Mesendoderm (in vitro differentiated cells): ENCODE results near the gene FAM174C.
"Not testable (repeated sequence)": the region's sequence is repeated elsewhere in the genome, so short reads cannot be mapped to it uniquely, and the experiment has no call there.

Experiments
- DNase-seq: peaks from one replicate; pipeline ENCODE4 v3.0.0; 2013
- H2AK5ac ChIP-seq: 2 replicates; pipeline ENCODE4 v1.6.1; 2013; ENCODE audit warnings: low read length, inconsistent platforms
- H2BK120ac ChIP-seq: 2 replicates; pipeline ENCODE4 v1.6.1; 2013; ENCODE audit warnings: low read depth, mild to moderate bottlenecking, low read length, moderate library complexity, mixed read lengths
- H2BK15ac ChIP-seq: replicated peaks from 2 replicates; pipeline ENCODE4 v1.6.1; 2013; ENCODE audit warnings: low read depth, mild to moderate bottlenecking, moderate library complexity
- H2BK5ac ChIP-seq: 2 replicates; pipeline ENCODE4 v1.6.1; 2013; ENCODE audit warnings: low read length, inconsistent platforms
- H3K18ac ChIP-seq: 2 replicates; pipeline ENCODE4 v1.6.1; 2013; ENCODE audit warnings: mild to moderate bottlenecking, low read length, mixed read lengths
- H3K23ac ChIP-seq: one replicate; pipeline ENCODE4 v1.6.1; 2013; ENCODE audit warnings: low read length
- H3K27ac ChIP-seq: 2 replicates; pipeline ENCODE4 v1.5.1; 2013; ENCODE audit warnings: low read depth, mild to moderate bottlenecking, inconsistent platforms, low read length, moderate library complexity
- H3K27me3 ChIP-seq: 2 replicates; pipeline ENCODE4 v1.6.1; 2013; ENCODE audit warnings: low read length, control low read depth, mild to moderate bottlenecking, inconsistent platforms; ENCODE audit not compliant: insufficient read depth, poor library complexity
- H3K36me3 ChIP-seq: 2 replicates; pipeline ENCODE4 v1.6.1; 2013; ENCODE audit warnings: low read length, inconsistent platforms; ENCODE audit not compliant: control insufficient read depth, insufficient read depth
- H3K4ac ChIP-seq: one replicate; pipeline ENCODE4 v1.6.1; 2013; ENCODE audit warnings: low read depth, mild to moderate bottlenecking, low read length, moderate library complexity
- H3K4me1 ChIP-seq: 2 replicates; pipeline ENCODE4 v1.6.1; 2013; ENCODE audit warnings: low read depth, low read length, inconsistent platforms; ENCODE audit not compliant: control insufficient read depth
- H3K4me2 ChIP-seq: 2 replicates; pipeline ENCODE4 v1.6.1; 2013; ENCODE audit warnings: low read length
- H3K4me3 ChIP-seq: 2 replicates; pipeline ENCODE4 v1.5.1; 2013; ENCODE audit warnings: mild to moderate bottlenecking, low read length
- H3K56ac ChIP-seq: one replicate; pipeline ENCODE4 v1.6.1; 2013; ENCODE audit warnings: low read length
- H3K79me1 ChIP-seq: 2 replicates; pipeline ENCODE4 v1.6.1; 2013; ENCODE audit warnings: low read length, inconsistent platforms
- H3K79me2 ChIP-seq: 2 replicates; pipeline ENCODE4 v1.6.1; 2013; ENCODE audit warnings: mild to moderate bottlenecking, low read length; ENCODE audit not compliant: control insufficient read depth, insufficient read depth
- H3K9ac ChIP-seq: 2 replicates; pipeline ENCODE4 v1.6.1; 2013; ENCODE audit warnings: low read length, inconsistent platforms
- H4K5ac ChIP-seq: one replicate; pipeline ENCODE4 v1.6.1; 2013; ENCODE audit warnings: low read length
- H4K8ac ChIP-seq: one replicate; pipeline ENCODE4 v1.6.1; 2013; ENCODE audit warnings: low read depth, mild to moderate bottlenecking, control low read depth, low read length, moderate library complexity
- WGBS: extraction: QIAGEN DNeasy Blood & Tissue Kit; methylation state at CpG from one replicate; pipeline ENCODE4 v1.1.7; 2013; ENCODE audit warnings: low lambda C conversion rate, missing lambda C conversion rate; ENCODE audit not compliant: insufficient coverage; ENCODE audit errors: extremely low coverage; 5-methylcytosine and 5-hydroxymethylcytosine counted together

Gene FAM174C

DNA sequence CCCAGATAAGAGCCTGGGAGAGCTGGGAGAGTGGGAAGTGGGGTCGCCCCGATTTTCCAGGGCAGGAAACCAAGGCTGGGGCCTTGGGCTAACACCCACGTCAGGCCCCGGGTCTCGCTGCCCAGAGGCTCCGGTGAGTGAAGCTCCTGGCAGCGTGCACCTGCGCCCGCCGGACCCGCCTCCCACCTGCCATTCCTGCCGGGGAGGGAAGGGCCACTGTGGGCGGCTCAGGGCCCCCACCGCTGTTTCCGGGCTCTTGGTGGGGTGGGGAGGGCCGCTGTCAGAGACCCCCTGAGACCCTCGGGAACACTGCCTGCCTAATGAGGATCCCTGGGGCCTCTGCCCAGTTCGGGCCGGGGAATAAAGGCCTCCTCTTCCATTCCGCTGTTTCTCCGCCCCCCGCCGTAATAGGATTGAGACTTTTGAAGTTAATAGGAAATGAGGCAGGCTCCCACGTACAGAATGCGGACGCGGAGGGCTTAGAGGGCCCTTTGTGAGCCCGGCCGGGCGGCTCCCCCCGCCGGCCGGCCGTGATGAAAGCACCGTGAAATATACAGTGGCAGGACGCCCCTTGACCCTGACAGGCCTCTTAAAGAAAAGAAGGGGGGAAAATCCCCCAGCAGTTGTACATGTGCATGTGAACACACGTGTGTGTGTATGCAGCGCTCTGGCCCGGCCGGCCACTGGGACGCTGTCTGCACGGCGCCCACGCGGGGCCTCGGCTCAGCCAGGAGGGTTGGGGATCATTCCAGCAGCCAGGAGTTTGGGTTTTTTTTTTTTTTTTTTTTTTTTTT lies 43.5 kb downstream of the FAM174C start:
- H2BK15ac ChIP-seq, result no peak overlapping the region
- H3K36me3 ChIP-seq, result no peaks in the 10 kb centered on the region
- DNase-seq, result no peak
- H3K4me3 ChIP-seq, result no peak overlapping the region
- H3K27me3 ChIP-seq, result no peaks in the 10 kb centered on the region
- no peaks in the 10 kb centered on the region for H3K79me2 ChIP-seq
- H3K23ac ChIP-seq, result no peak overlapping the region
- H3K79me1 ChIP-seq, result no peaks in the 10 kb centered on the region
- H4K8ac ChIP-seq, result no peak overlapping the region
- WGBS, result no CpG with 5 or more reads among the region's 46 CpGs
- no peak overlapping the region for H4K5ac ChIP-seq
- no peak overlapping the region for H3K4ac ChIP-seq
- no peak overlapping the region for H3K27ac ChIP-seq
- H3K56ac ChIP-seq, result no peak overlapping the region
- no peak overlapping the region for H3K18ac ChIP-seq
- H2AK5ac ChIP-seq, result no peak overlapping the region
- no peak overlapping the region for H2BK120ac ChIP-seq
- no peak overlapping the region for H3K9ac ChIP-seq
- no peak overlapping the region for H2BK5ac ChIP-seq
- H3K4me2 ChIP-seq, result no peak overlapping the region
- H3K4me1 ChIP-seq, result no peaks in the 10 kb centered on the region

DNA sequence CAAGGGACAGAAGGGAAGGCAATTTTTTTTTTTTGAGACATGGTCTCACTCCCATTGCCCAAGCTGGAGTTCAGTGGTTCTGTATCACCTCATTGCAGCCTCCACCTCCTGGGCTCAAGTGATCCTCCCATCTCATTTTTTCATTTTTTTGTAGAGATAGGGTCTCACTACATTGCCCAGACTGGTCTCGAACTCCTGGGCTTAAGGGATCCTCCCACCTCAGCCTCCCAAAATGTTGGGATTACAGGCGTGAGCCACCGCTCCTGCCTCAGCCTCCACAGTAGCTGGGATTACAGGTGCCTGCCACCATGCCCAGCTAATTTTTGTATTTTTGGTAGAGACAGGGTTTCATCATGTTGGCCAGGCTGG lies 44.9 kb downstream of the FAM174C start:
- not testable (repeated sequence) for H3K23ac ChIP-seq, H3K27me3 ChIP-seq, H3K79me1 ChIP-seq, H2AK5ac ChIP-seq, H3K4me1 ChIP-seq, H3K4me2 ChIP-seq, H4K8ac ChIP-seq, H2BK120ac ChIP-seq, H2BK15ac ChIP-seq, DNase-seq, H3K4me3 ChIP-seq, H3K79me2 ChIP-seq, H3K9ac ChIP-seq, H3K4ac ChIP-seq, H3K36me3 ChIP-seq, H4K5ac ChIP-seq, H3K56ac ChIP-seq, H3K27ac ChIP-seq, H3K18ac ChIP-seq, H2BK5ac ChIP-seq
- no CpG with 5 or more reads among the region's 3 CpGs for whole genome bisulfite sequencing

DNA sequence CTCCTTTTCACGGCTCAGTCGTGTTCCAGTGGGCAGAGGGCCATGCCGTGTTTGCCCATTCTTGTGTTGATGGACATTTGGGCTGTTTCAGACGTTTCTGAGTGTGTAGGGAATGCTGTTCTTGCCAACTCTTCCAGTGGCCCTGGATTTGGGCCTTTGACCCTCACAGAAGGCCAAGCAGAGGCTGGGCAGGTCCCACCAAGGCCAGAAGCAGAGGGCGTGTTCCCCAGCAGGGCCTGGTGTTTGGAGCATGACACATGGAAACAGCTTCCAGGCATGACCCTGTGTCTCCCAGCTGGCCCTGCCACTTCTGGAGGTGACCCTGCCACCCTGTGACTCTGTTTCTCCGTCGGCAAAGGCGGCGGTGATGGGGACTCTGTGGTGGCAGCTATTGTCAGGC lies 46.2 kb downstream of the FAM174C start:
- H3K79me2 ChIP-seq, result no peaks in the 10 kb centered on the region
- H2BK5ac ChIP-seq, result no peak overlapping the region
- H3K27me3 ChIP-seq, result no peaks in the 10 kb centered on the region
- no peak overlapping the region for H2BK15ac ChIP-seq
- H3K23ac ChIP-seq, result no peak overlapping the region
- H3K9ac ChIP-seq, result no peak overlapping the region
- no peaks in the 10 kb centered on the region for H3K4me1 ChIP-seq
- no peak overlapping the region for H2BK120ac ChIP-seq
- no peak for DNase-seq
- H3K4me2 ChIP-seq, result no peak overlapping the region
- H3K79me1 ChIP-seq, result no peaks in the 10 kb centered on the region
- H4K5ac ChIP-seq, result no peak overlapping the region
- no peak overlapping the region for H3K27ac ChIP-seq
- no peak overlapping the region for H3K56ac ChIP-seq
- WGBS, result no CpG with 5 or more reads among the region's 9 CpGs
- H3K4ac ChIP-seq, result no peak overlapping the region
- H4K8ac ChIP-seq, result no peak overlapping the region
- H3K4me3 ChIP-seq, result no peak overlapping the region
- no peaks in the 10 kb centered on the region for H3K36me3 ChIP-seq
- no peak overlapping the region for H3K18ac ChIP-seq
- H2AK5ac ChIP-seq, result no peak overlapping the region

DNA sequence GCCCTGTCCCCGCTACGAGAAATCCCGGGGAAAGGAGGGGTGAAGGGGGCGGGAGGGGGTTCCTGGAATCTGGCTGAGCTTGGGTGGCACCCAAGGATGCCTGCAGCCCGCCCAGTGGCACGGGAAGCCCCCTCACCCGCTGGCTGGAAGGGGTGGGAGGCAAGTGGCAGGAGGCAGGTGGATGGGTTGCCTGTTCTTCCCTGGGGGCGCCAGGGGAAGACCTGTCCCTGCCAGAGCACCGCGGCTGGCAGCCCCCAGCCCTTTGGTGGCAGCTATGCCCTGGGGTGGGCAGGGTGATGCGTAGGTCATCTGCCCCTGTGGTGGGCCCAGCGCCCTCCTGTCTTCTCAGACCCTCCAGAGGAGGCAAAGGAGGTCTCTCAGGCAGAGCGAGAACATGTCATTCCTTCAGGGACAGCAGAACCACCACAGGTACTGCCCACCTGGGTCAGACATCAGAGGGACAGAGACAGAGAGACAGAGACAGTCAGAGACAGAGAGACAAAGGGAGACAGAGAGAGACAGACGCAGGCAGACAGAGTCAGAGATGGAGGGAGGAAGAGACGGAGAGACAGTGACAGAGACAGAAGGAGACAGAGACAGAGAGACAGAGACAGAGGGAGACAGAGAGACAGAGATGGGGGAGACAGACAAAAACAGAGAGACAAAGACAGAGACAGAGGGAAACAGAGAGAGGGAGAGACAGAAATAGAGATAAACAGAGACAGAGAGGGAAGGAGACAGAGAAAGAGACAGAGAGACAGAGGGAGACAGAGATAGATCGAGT lies 47.1 kb downstream of the FAM174C start:
- Histone ChIP-seq H3K18ac (no peak overlapping the region), H2BK5ac (no peak overlapping the region)

DNA sequence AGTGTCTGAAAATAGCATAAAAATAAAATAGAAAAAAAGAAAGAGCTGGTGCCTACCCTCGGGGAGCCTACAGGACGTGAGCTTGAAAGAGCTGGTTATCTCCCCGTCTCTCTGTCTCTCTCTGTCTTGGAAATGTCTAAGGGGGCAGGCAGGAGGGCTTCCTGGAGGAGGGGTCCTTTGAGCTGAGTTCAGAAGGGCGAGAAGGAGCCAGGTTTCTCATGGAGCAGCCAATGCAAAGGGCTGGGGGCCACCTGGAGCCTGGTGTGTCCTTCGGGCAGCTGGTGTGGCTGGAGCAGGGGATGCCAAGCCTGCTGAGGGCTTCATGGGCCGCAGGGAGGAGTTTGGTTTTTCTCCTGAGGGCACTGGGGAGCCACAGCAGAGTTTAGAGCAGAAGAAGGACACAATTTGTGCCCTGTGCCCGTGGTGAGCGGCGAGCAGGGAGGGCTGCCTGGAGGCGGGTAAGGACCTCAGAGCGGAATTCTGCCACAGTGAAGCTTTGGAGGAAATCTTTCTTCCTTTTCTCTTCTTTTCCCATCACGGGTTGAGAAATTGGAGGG lies 49.0 kb downstream of the FAM174C start:
- H2BK5ac ChIP-seq, result no peak overlapping the region
- no peak overlapping the region for H4K8ac ChIP-seq
- H3K79me2 ChIP-seq, result no peaks in the 10 kb centered on the region
- H2BK15ac ChIP-seq, result no peak overlapping the region
- no peak overlapping the region for H2AK5ac ChIP-seq
- no peak for DNase-seq
- H3K18ac ChIP-seq, result no peak overlapping the region
- H3K36me3 ChIP-seq, result no peaks in the 10 kb centered on the region
- H2BK120ac ChIP-seq, result no peak overlapping the region
- H3K9ac ChIP-seq, result no peak overlapping the region
- H3K4ac ChIP-seq, result no peak overlapping the region
- no peaks in the 10 kb centered on the region for H3K27me3 ChIP-seq
- WGBS, result no CpG with 5 or more reads among the region's 12 CpGs
- H3K4me2 ChIP-seq, result no peak overlapping the region
- H3K56ac ChIP-seq, result no peak overlapping the region
- no peaks in the 10 kb centered on the region for H3K4me1 ChIP-seq
- H3K27ac ChIP-seq, result no peak overlapping the region
- H3K79me1 ChIP-seq, result no peaks in the 10 kb centered on the region
- H3K4me3 ChIP-seq, result no peak overlapping the region
- no peak overlapping the region for H3K23ac ChIP-seq
- H4K5ac ChIP-seq, result no peak overlapping the region

More for the DNA sequence above, 47.1 kb downstream of the FAM174C start:
- Histone ChIP-seq H3K9ac (no peak overlapping the region), H3K4me1 (no peaks in the 10 kb centered on the region), H2BK15ac (no peak overlapping the region), H3K79me2 (no peaks in the 10 kb centered on the region), H2AK5ac (no peak overlapping the region), H4K5ac (no peak overlapping the region), H3K23ac (no peak overlapping the region), H3K4ac (no peak overlapping the region), H3K27ac (no peak overlapping the region), H3K79me1 (no peaks in the 10 kb centered on the region), H4K8ac (no peak overlapping the region), H3K36me3 (no peaks in the 10 kb centered on the region), H3K4me2 (no peak overlapping the region), H3K4me3 (no peak overlapping the region), H3K27me3 (no peaks in the 10 kb centered on the region), H3K56ac (no peak overlapping the region), H2BK120ac (no peak overlapping the region)
- DNase-seq, result no peak
- WGBS, result no CpG with 5 or more reads among the region's 16 CpGs
